IMR-90 (cell line): ENCODE measurements around the gene CHD3. TPM values are rescaled to one million over a fixed set of nuclear protein-coding genes. Genes with fewer than 3 reads are reported as not detected.

Experiments used
- ATAC-seq: fragments of 200-7000 bp; cut with Tn5 transposase; 2 replicates; pipeline ENCODE4 v1.9.1; 2020; ENCODE audit warnings: low read depth, mild to moderate bottlenecking, moderate library complexity
- BruUV-seq: library from RNA; stranded (reverse); fragments of 400-500 nt; replicated peaks from 2 replicates; lab custom pipeline; 2021; lab: Mats Ljungman, UMichigan
- CTCF ChIA-PET: fragments of 300-600 bp; formaldehyde crosslinking; extraction: SDS; loops from one replicate; lab custom pipeline; 2021; ENCODE audit warnings: antibody characterized with exemption; lab: Yijun Ruan, JAX
- POLR2A ChIA-PET: fragments of 300-600 bp; sonication (Branson Sonifier 250); formaldehyde crosslinking; loops from one replicate; lab custom pipeline; 2022; ENCODE audit warnings: antibody characterized with exemption; ENCODE audit not compliant: unreplicated experiment; lab: Charles Lee
- DNase-seq: peaks from one replicate; pipeline ENCODE4 v3.0.0; 2013
- H2AFZ ChIP-seq: replicated peaks from 2 replicates; pipeline ENCODE3; 2013; ENCODE audit warnings: low read length, mild to moderate bottlenecking; ENCODE audit not compliant: poor library complexity
- H2AK5ac ChIP-seq: 2 replicates; pipeline ENCODE4 v1.6.1; 2013; ENCODE audit warnings: low read depth, low read length, inconsistent platforms
- H2AK9ac ChIP-seq: replicated peaks from 2 replicates; pipeline ENCODE3; 2013; ENCODE audit warnings: mild to moderate bottlenecking, low read depth, low read length, moderate library complexity; ENCODE audit not compliant: poor library complexity
- H2BK120ac ChIP-seq: 2 replicates; pipeline ENCODE4 v1.6.1; 2013; ENCODE audit warnings: low read depth, low read length, inconsistent platforms
- H2BK15ac ChIP-seq: 3 replicates; pipeline ENCODE4 v1.6.1; 2013; ENCODE audit warnings: low read depth, low read length, inconsistent platforms
- H2BK20ac ChIP-seq: 2 replicates; pipeline ENCODE4 v1.6.1; 2013; ENCODE audit warnings: low read depth, mild to moderate bottlenecking, inconsistent platforms, low read length, moderate library complexity
- H2BK5ac ChIP-seq: 2 replicates; pipeline ENCODE4 v1.6.1; 2013; ENCODE audit warnings: mild to moderate bottlenecking, low read depth, low read length, inconsistent platforms; ENCODE audit not compliant: poor library complexity, severe bottlenecking
- H3K14ac ChIP-seq: replicated peaks from 2 replicates; pipeline ENCODE4 v1.6.1; 2013; ENCODE audit warnings: low read depth, low read length, inconsistent platforms
- H3K18ac ChIP-seq: 2 replicates; pipeline ENCODE4 v1.6.1; 2013; ENCODE audit warnings: low read depth, low read length, control low read depth
- H3K23ac ChIP-seq: 2 replicates; pipeline ENCODE4 v1.6.1; 2013; ENCODE audit warnings: low read depth, low read length, inconsistent platforms
- H3K27ac ChIP-seq: 2 replicates; pipeline ENCODE4 v1.5.1; 2013; ENCODE audit warnings: mild to moderate bottlenecking, control low read depth, low read length; ENCODE audit not compliant: insufficient read depth
- H3K27me3 ChIP-seq: 2 replicates; pipeline ENCODE4 v1.6.1; 2013; ENCODE audit warnings: low read length; ENCODE audit not compliant: control insufficient read depth, insufficient read depth
- H3K36me3 ChIP-seq: 2 replicates; pipeline ENCODE4 v1.6.1; 2013; ENCODE audit warnings: low read length, mixed read lengths; ENCODE audit not compliant: control insufficient read depth, insufficient read depth
- H3K4ac ChIP-seq: 2 replicates; pipeline ENCODE4 v1.6.1; 2013; ENCODE audit warnings: low read depth, low read length, inconsistent platforms
- H3K4me1 ChIP-seq: 2 replicates; pipeline ENCODE4 v1.6.1; 2013; ENCODE audit warnings: low read length, mixed read lengths; ENCODE audit not compliant: control insufficient read depth, insufficient read depth
- H3K4me2 ChIP-seq: 2 replicates; pipeline ENCODE4 v1.6.1; 2013; ENCODE audit warnings: low read depth, mild to moderate bottlenecking, control low read depth, low read length, moderate library complexity
- H3K4me3 ChIP-seq: 2 replicates; pipeline ENCODE4 v1.5.1; 2013; ENCODE audit warnings: low read depth, mild to moderate bottlenecking, control low read depth, low read length, moderate library complexity; ENCODE audit not compliant: insufficient read depth
- H3K56ac ChIP-seq: 2 replicates; pipeline ENCODE4 v1.6.1; 2013; ENCODE audit warnings: low read length, inconsistent platforms; ENCODE audit not compliant: insufficient read depth; ENCODE audit errors: extremely low read depth
- H3K79me1 ChIP-seq, 2 experiments: 2 replicates each; pipeline ENCODE4 v1.6.1; 2013; ENCODE audit warnings: low read length in 2 of 2, inconsistent platforms in 1 of 2, low read depth in 1 of 2
- H3K9ac ChIP-seq: 2 replicates; pipeline ENCODE4 v1.6.1; 2013; ENCODE audit warnings: low read depth, low read length, control low read depth
- H3K9me1 ChIP-seq: 2 replicates; pipeline ENCODE4 v1.6.1; 2013; ENCODE audit warnings: low read length, inconsistent platforms; ENCODE audit not compliant: insufficient read depth
- H3K9me3 ChIP-seq: 2 replicates; pipeline ENCODE4 v1.6.1; 2013; ENCODE audit warnings: low read length; ENCODE audit not compliant: control insufficient read depth, insufficient read depth
- H4K20me1 ChIP-seq: 2 replicates; pipeline ENCODE4 v1.6.1; 2013; ENCODE audit warnings: low read length, inconsistent platforms; ENCODE audit not compliant: insufficient read depth
- H4K5ac ChIP-seq: 2 replicates; pipeline ENCODE4 v1.6.1; 2013; ENCODE audit warnings: mild to moderate bottlenecking, low read depth, low read length, control low read depth
- H4K8ac ChIP-seq, 2 experiments: 2 replicates each; pipeline ENCODE4 v1.6.1; 2013; ENCODE audit warnings: low read depth in 2 of 2, low read length in 2 of 2, control low read depth in 1 of 2, inconsistent platforms in 1 of 2
- H4K91ac ChIP-seq: 2 replicates; pipeline ENCODE4 v1.6.1; 2013; ENCODE audit warnings: low read depth, low read length, inconsistent platforms; ENCODE audit not compliant: insufficient read depth
- BHLHE40 ChIP-seq: fragments of 150-350 bp; IDR thresholded peaks from 2 replicates; pipeline ENCODE4 v1.6.1; 2016; ENCODE audit warnings: mild to moderate bottlenecking, low read depth, low read length
- FOS ChIP-seq: fragments of 150-350 bp; IDR thresholded peaks from 2 replicates; pipeline ENCODE4 v1.6.1; 2016; ENCODE audit warnings: low read depth, low read length
- MAFK ChIP-seq: IDR thresholded peaks from 2 replicates; pipeline ENCODE4 v1.6.1; 2012; ENCODE audit warnings: low read depth, low read length, improper control_type of control experiment
- MAZ ChIP-seq: IDR thresholded peaks from 2 replicates; pipeline ENCODE4 v1.6.1; 2012; ENCODE audit warnings: low read depth, mild to moderate bottlenecking, low read length, improper control_type of control experiment, moderate library complexity, borderline replicate concordance
- NFE2L2 ChIP-seq: fragments of 150-350 bp; IDR thresholded peaks from 2 replicates; pipeline ENCODE4 v1.6.1; 2016; ENCODE audit warnings: low read depth, mild to moderate bottlenecking, low read length
- POLR2A ChIP-seq: IDR thresholded peaks from 2 replicates; pipeline ENCODE4 v1.6.1; 2012; ENCODE audit warnings: mild to moderate bottlenecking, low read depth, low read length
- RAD21 ChIP-seq: IDR thresholded peaks from 2 replicates; pipeline ENCODE4 v1.6.1; 2012; ENCODE audit warnings: low read length, improper control_type of control experiment
- RCOR1 ChIP-seq: IDR thresholded peaks from 2 replicates; pipeline ENCODE4 v1.6.1; 2012; ENCODE audit warnings: mild to moderate bottlenecking, low read length, improper control_type of control experiment; ENCODE audit not compliant: insufficient replicate concordance
- SMC3 ChIP-seq: fragments of 150-350 bp; IDR thresholded peaks from 2 replicates; pipeline ENCODE4 v1.6.1; 2016; ENCODE audit warnings: low read depth, mild to moderate bottlenecking, antibody characterized with exemption, low read length, moderate library complexity
- WGBS, 2 experiments: methylation state at CpG; one replicate each; pipeline versions ENCODE4 v1.1.5 to v1.1.7; 2013; ENCODE audit warnings: missing lambda C conversion rate in 2 of 2; ENCODE audit not compliant: insufficient read length in 1 of 2; ENCODE audit errors: extremely low coverage in 2 of 2; 5-methylcytosine and 5-hydroxymethylcytosine counted together
- dilution Hi-C: fragments of 300-500 bp; cut with HindIII; formaldehyde crosslinking; loops from one replicate; pipeline ENCODE4 v1.14.3; 2018; ENCODE audit warnings: low sequenced_read_pairs; ENCODE audit not compliant: unreplicated experiment
- in situ Hi-C: fragments of 300-500 bp; cut with MboI; formaldehyde crosslinking; loops from 3 replicates; pipeline ENCODE4 v1.14.3; 2019; ENCODE audit warnings: low sequenced_read_pairs, inconsistent platforms, mixed read lengths
- intact Hi-C: fragments of 100-400 bp; cut with micrococcal nuclease; formaldehyde crosslinking; loops from 2 replicates; pipeline ENCODE4 v1.10.0; 2022
- polyA plus RNA-seq, 3 experiments: library from polyadenylated mRNA; depleted of rRNA; stranded (reverse); fragments of >200 nt; gene quantifications; 2 replicates each; pipeline ENCODE4 v1.2.3, GENCODE V29; 2012; ENCODE audit warnings: low replicate concordance in 1 of 3
- total RNA-seq: library from RNA; depleted of rRNA; stranded (reverse); fragments of >200 nt; gene quantifications from 2 replicates; pipeline ENCODE4 v1.2.3, GENCODE V29; 2012
- TF ChIP-seq, protein P1 (sequence below): fragments of 150-350 bp; IDR thresholded peaks from 2 replicates; pipeline ENCODE4 v1.6.1; 2017; ENCODE audit warnings: mild to moderate bottlenecking, antibody characterized with exemption, low read length, low read depth
- TF ChIP-seq, protein P2 (sequence below): conservative IDR thresholded peaks from 2 replicates; pipeline ENCODE4 v1.5.1; 2012; ENCODE audit warnings: mild to moderate bottlenecking, low read depth, low read length, improper control_type of control experiment

Gene CHD3
- total and polyA plus RNA-seq, 2 of the 4 experiments (the other 2 are of a cell fraction) = 65.4 to 78.1 TPM

DNA sequence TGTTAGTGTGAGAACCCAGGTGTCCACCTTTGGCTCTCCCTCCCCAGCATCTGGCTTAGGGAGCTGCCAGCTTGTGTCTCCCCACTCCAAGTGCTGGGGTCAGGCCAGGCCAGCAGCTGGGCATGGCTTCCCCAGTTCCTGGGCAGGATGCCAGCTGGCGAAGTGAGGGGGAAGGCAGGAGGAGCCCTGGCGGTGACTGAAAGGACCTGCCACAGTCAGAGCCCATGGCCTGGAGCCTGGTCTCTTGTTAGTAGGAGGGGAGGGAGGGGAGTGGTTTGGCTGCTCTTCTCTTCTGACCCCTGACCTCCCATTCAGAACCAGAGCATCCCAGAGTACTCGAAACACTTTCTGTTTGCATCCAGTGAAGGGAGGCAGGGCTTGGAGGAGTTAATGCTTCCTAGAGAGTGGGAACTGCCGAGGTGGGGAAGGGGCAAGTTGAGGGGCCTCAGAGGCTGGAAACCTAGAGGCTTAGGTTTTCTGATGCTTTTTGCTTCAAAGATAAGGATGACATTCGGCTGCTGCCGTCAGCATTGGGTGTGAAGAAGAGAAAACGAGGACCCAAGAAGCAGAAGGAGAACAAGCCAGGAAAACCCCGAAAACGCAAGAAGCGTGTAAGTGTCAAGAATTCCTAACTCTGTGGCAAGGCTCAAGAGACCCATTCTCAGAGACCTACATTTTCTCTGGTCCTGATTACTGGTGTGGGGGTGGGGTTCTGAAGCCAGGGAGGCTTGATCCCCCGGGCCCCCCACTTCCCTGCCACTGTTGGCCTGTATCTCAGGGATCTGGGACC lies 772 bp downstream of the CHD3 start:
- peak; percentile 38 for ATAC-seq
- Histone ChIP-seq H3K56ac (0 out of 2 replicates have a peak overlapping the region, but pooled peaks have one; percentile 49), H2AK9ac (peak overlapping the region; percentile 87), H3K23ac (peak overlapping the region; percentile 59), H3K14ac (peak overlapping the region; percentile 89), H3K27me3 (no peaks in the 10 kb centered on the region), H3K18ac (no peak overlapping the region), H3K9me1 (peaks cover 7% of the 10 kb centered on the region), H4K91ac (peak overlapping the region; percentile 93), H3K79me1 (peaks cover 7 to 66% of the 10 kb centered on the region in 2 experiments), H2BK20ac (no peak overlapping the region), H3K9me3 (no peaks in the 10 kb centered on the region), H4K20me1 (peaks cover 17% of the 10 kb centered on the region), H2BK5ac (peak overlapping the region; percentile 93), H2AK5ac (peak overlapping the region; percentile 42), H3K36me3 (peaks cover 25% of the 10 kb centered on the region), H4K5ac (no peak overlapping the region), H3K4ac (peak overlapping the region; percentile 90), H4K8ac (peak overlapping the region; percentile 69 to 89; a peak in 2 of 4 replicates), H2BK120ac (no peak overlapping the region; the same call in 1 of the 2 replicates), H3K9ac (peak overlapping the region; percentile 79), H2BK15ac (0 out of 3 replicates have a peak overlapping the region, but pooled peaks have one; percentile 32), H3K4me1 (peaks cover 19% of the 10 kb centered on the region), H3K4me2 (peak overlapping the region; percentile 29), H3K27ac (peak overlapping the region; percentile 95), H2AFZ (peak overlapping the region; percentile 0), H3K4me3 (no peak overlapping the region)
- dilution Hi-C loops (no loop called here), in situ Hi-C loops (no loop called here), intact Hi-C loops (loop anchor here (2.0 kb wide), 1 partner anchor 27 kb away; no protein-coding TSS in a partner anchor)
- no TSS peak for BruUV-seq
- POLR2A ChIA-PET = interaction anchor here (0.5 kb wide), 1 partner anchor 27 kb away, joined by 9 read pairs; no protein-coding TSS in a partner anchor
- peak; percentile 86 for DNase-seq
- CTCF ChIA-PET = interaction anchor here (0.6 to 0.9 kb wide), 2 partner anchors 12 to 92 kb away, joined by 3 read pairs; no protein-coding TSS in a partner anchor
- TF ChIP-seq BHLHE40 = no peak
- peak; percentile 22; the same call in 1 of the 2 replicates for TF ChIP-seq RAD21
- TF ChIP-seq, protein P1, sequence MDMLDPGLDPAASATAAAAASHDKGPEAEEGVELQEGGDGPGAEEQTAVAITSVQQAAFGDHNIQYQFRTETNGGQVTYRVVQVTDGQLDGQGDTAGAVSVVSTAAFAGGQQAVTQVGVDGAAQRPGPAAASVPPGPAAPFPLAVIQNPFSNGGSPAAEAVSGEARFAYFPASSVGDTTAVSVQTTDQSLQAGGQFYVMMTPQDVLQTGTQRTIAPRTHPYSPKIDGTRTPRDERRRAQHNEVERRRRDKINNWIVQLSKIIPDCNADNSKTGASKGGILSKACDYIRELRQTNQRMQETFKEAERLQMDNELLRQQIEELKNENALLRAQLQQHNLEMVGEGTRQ = no peak
- no peak for TF ChIP-seq NFE2L2
- peak; percentile 54 for TF ChIP-seq RCOR1
- peak; percentile 22 for TF ChIP-seq SMC3
- no peak for TF ChIP-seq FOS
- no peak for TF ChIP-seq POLR2A
- no peak for TF ChIP-seq MAFK
- TF ChIP-seq, protein P2, sequence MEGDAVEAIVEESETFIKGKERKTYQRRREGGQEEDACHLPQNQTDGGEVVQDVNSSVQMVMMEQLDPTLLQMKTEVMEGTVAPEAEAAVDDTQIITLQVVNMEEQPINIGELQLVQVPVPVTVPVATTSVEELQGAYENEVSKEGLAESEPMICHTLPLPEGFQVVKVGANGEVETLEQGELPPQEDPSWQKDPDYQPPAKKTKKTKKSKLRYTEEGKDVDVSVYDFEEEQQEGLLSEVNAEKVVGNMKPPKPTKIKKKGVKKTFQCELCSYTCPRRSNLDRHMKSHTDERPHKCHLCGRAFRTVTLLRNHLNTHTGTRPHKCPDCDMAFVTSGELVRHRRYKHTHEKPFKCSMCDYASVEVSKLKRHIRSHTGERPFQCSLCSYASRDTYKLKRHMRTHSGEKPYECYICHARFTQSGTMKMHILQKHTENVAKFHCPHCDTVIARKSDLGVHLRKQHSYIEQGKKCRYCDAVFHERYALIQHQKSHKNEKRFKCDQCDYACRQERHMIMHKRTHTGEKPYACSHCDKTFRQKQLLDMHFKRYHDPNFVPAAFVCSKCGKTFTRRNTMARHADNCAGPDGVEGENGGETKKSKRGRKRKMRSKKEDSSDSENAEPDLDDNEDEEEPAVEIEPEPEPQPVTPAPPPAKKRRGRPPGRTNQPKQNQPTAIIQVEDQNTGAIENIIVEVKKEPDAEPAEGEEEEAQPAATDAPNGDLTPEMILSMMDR = peak; percentile 47
- TF ChIP-seq MAZ = peak; percentile 70; the same call in 1 of the 2 replicates
- WGBS, 2 experiments = 2% methylated on average over 5 of the region's 11 CpGs; no CpG with 5 or more reads in 1 of the 2 experiments
